KMS-11 (cell line): Measurements from ENCODE around the gene CDH22.
A peak's percentile ranks its signal among the peaks of the same experiment; 100 is the strongest.

Source experiments
- H2AFZ ChIP-seq: fragments of 200-600 bp; sonication (generic); 2 replicates; pipeline ENCODE4 v1.6.1; 2016; ENCODE audit warnings: antibody characterized with exemption, mixed run types, low read depth
- H3K27ac ChIP-seq: fragments of 200-600 bp; sonication (generic); 2 replicates; pipeline ENCODE4 v1.6.1; 2016; ENCODE audit warnings: mild to moderate bottlenecking, mixed run types
- H3K27me3 ChIP-seq: fragments of 200-600 bp; sonication (generic); 2 replicates; pipeline ENCODE4 v1.6.1; 2017; ENCODE audit warnings: mild to moderate bottlenecking, low read depth, mixed run types, moderate library complexity; ENCODE audit not compliant: insufficient read depth
- H3K36me3 ChIP-seq: fragments of 200-600 bp; sonication (generic); 2 replicates; pipeline ENCODE4 v1.6.1; 2017; ENCODE audit warnings: mild to moderate bottlenecking, mixed run types; ENCODE audit not compliant: insufficient read depth
- H3K4me1 ChIP-seq: fragments of 200-600 bp; sonication (generic); 2 replicates; pipeline ENCODE4 v1.6.1; 2016; ENCODE audit warnings: mild to moderate bottlenecking, low read depth, mixed run types; ENCODE audit not compliant: poor library complexity, severe bottlenecking
- H3K4me2 ChIP-seq: fragments of 200-600 bp; sonication (generic); 2 replicates; pipeline ENCODE4 v1.7.0; 2016; ENCODE audit warnings: mild to moderate bottlenecking, mixed run types
- H3K4me3 ChIP-seq: fragments of 200-600 bp; sonication (generic); IDR thresholded peaks from 2 replicates; pipeline ENCODE4 v1.6.1; 2017; ENCODE audit warnings: low read depth, low read length, mixed read lengths; ENCODE audit not compliant: insufficient read depth
- H3K79me2 ChIP-seq: fragments of 200-600 bp; sonication (generic); 2 replicates; pipeline ENCODE4 v1.6.1; 2016; ENCODE audit warnings: low read depth, mixed run types; ENCODE audit not compliant: insufficient read depth
- H3K9ac ChIP-seq: fragments of 200-600 bp; sonication (generic); 2 replicates; pipeline ENCODE4 v1.6.1; 2016; ENCODE audit warnings: mild to moderate bottlenecking, mixed run types
- H4K20me1 ChIP-seq: fragments of 200-600 bp; sonication (generic); 2 replicates; pipeline ENCODE4 v1.6.1; 2016; ENCODE audit warnings: mild to moderate bottlenecking, mixed run types; ENCODE audit not compliant: insufficient read depth
- CTCF ChIP-seq: fragments of 200-600 bp; sonication (generic); conservative IDR thresholded peaks from 2 replicates; pipeline ENCODE4 v1.6.1; 2017; ENCODE audit warnings: low read depth, mild to moderate bottlenecking, antibody characterized with exemption, low read length, moderate library complexity, mixed read lengths

CDH22 gene

DNA sequence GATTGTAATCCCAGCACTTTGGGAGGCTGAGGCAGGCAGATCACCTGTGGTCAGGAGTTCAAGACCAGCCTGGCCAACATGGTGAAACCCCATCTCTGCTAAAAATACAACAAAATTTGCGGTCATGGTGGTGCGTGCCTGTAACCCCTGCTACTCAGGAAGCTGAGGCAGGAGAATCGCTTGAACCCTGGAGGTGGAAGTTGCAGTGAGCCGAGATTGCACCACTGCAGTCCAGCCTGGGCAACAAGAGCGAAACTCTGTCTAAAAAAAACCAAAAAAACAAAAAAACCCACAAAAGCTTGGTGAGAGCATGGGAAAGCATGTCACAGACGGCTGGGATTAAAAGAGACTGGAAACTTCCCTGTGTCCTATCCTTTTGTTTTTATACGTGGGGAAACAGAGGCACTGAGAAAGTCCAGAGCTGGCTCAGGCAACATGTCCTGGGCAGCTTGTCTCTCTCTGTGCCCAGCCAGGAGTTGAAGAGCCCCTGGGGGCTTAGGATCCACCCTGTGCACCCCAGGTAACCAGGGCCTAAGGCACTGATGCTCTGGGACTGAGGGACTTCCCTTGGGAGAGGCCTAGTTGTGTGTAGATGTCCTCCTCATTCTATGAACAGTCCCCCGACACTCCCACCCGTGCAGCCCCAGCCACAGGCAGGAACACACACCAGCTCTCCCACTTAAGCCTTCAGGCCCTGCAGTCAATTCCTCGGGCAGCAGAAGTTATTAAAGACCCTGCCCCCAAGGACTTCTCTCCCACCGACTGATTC lies 174.2 kb downstream of the CDH22 start:
- Histone ChIP-seq H3K27me3 (peaks cover 66% of the 10 kb centered on the region; the same call in 1 of the 2 replicates), H4K20me1 (no peaks in the 10 kb centered on the region), H3K4me3 (no peak overlapping the region), H3K36me3 (no peaks in the 10 kb centered on the region), H2AFZ (no peak overlapping the region), H3K9ac (no peak overlapping the region), H3K4me2 (no peak overlapping the region), H3K4me1 (peaks cover 3% of the 10 kb centered on the region), H3K79me2 (no peaks in the 10 kb centered on the region), H3K27ac (no peak overlapping the region)
- TF ChIP-seq CTCF: no peak

DNA sequence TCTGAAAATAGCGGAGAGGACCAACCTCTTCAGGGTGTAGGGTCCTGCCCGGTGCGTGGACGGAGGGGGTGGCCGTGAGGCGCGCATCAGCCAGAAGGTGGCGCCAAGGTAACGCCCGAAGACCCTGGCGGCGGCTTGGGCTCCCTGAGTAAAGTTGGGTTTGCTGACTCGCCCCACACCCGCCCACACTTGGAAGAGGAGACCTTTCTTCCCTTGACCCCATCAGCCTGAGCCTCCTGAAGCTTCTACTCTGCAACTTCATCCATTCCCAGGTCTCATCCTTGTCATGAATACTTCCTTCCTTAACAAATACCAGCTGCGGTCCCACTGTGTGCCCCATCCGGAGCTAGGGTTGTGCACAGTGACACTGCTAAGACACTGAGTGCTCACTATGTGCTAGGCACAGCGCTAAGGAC lies 175.6 kb downstream of the CDH22 start:
- no peak overlapping the region for H3K4me3 ChIP-seq
- H3K27ac ChIP-seq: no peak overlapping the region
- H3K4me1 ChIP-seq: peaks cover 3% of the 10 kb centered on the region
- no peaks in the 10 kb centered on the region for H3K36me3 ChIP-seq
- peaks cover 67% of the 10 kb centered on the region for H3K27me3 ChIP-seq
- H4K20me1 ChIP-seq: no peaks in the 10 kb centered on the region
- no peaks in the 10 kb centered on the region for H3K79me2 ChIP-seq
- no peak overlapping the region for H3K9ac ChIP-seq
- no peak overlapping the region for H2AFZ ChIP-seq
- no peak overlapping the region for H3K4me2 ChIP-seq
- peak; percentile 89 for TF ChIP-seq CTCF

GRCh38 chr20:46131396-46131795 lies 176.9 kb downstream of the CDH22 start:
- no peak overlapping the region for H3K9ac ChIP-seq
- H3K36me3 ChIP-seq: no peaks in the 10 kb centered on the region
- H3K4me1 ChIP-seq: peaks cover 3% of the 10 kb centered on the region
- H3K27me3 ChIP-seq: peaks cover 74% of the 10 kb centered on the region
- no peak overlapping the region for H2AFZ ChIP-seq
- no peak overlapping the region for H3K4me2 ChIP-seq
- H4K20me1 ChIP-seq: no peaks in the 10 kb centered on the region
- no peak for TF ChIP-seq CTCF
- H3K4me3 ChIP-seq: no peak overlapping the region
- no peaks in the 10 kb centered on the region for H3K79me2 ChIP-seq
- H3K27ac ChIP-seq: no peak overlapping the region

- Histone ChIP-seq H3K4me1 (peaks cover 3% of the 10 kb centered on the region), H3K27me3 (peaks cover 73% of the 10 kb centered on the region), H3K79me2 (no peaks in the 10 kb centered on the region), H2AFZ (no peak overlapping the region), H3K9ac (no peak overlapping the region), H3K4me2 (no peak overlapping the region), H3K27ac (no peak overlapping the region), H3K36me3 (no peaks in the 10 kb centered on the region), H4K20me1 (no peaks in the 10 kb centered on the region), H3K4me3 (no peak overlapping the region)
- no peak for TF ChIP-seq CTCF
Observed at GRCh38 chr20:46130534-46130933, 177.8 kb downstream of the CDH22 start.
